Upper lobe of left lung (tissue), 6 donors: ENCODE results near the gene TUBB4B. TPM values are rescaled to one million over a fixed set of nuclear protein-coding genes. Genes with fewer than 3 reads are reported as not detected.

ENCODE experiments used
- ATAC-seq, 2 donors: fragments of 200-7000 bp; cut with Tn5 transposase; one replicate each; pipeline ENCODE4 v1.9.1; 2022; ENCODE audit warnings: mild to moderate bottlenecking in 2 of 2, moderate library complexity in 2 of 2; ENCODE audit not compliant: low FRiP score in 2 of 2
- DNase-seq, 2 donors: peaks; one replicate each; pipeline ENCODE4 v3.0.0-alpha.2; 2019 to 2020
- H3K27ac ChIP-seq, 4 donors: fragments of 200-600 bp; sonication (generic); one replicate each; pipeline ENCODE4 v1.5.1; 2016 to 2019
- H3K27me3 ChIP-seq, 4 donors: fragments of 200-600 bp; sonication (generic); one replicate each; pipeline ENCODE4 v1.5.1; 2017 to 2019
- H3K36me3 ChIP-seq, 4 donors: fragments of 200-600 bp; sonication (generic); one replicate each; pipeline ENCODE4 v1.5.1; 2016 to 2019
- H3K4me1 ChIP-seq, 4 donors: fragments of 200-600 bp; sonication (generic); one replicate each; pipeline ENCODE4 v1.5.1; 2018 to 2019
- H3K4me3 ChIP-seq, 4 donors: fragments of 200-600 bp; sonication (generic); one replicate each; pipeline ENCODE4 v1.5.1; 2017 to 2019; ENCODE audit warnings: mild to moderate bottlenecking in 2 of 4, moderate library complexity in 1 of 4
- H3K9me3 ChIP-seq, 4 donors: fragments of 200-600 bp; sonication (generic); one replicate each; pipeline ENCODE4 v1.5.1; 2018 to 2019
- CTCF ChIP-seq, 6 experiments: fragments of 450-650 bp in 4 of 6; fragments of 200-600 bp in 2 of 6; sonication (generic) in 2 of 6; IDR thresholded peaks; one replicate each; pipeline ENCODE4 v1.5.1; 2016 to 2019; ENCODE audit warnings: antibody characterized with exemption in 6 of 6
- EP300 ChIP-seq, 4 donors: sonication (generic); formaldehyde crosslinking; IDR thresholded peaks; one replicate each; pipeline ENCODE4 v1.5.1; 2017; ENCODE audit warnings: antibody characterized with exemption in 4 of 4, control low read depth in 2 of 4
- POLR2A ChIP-seq, 4 donors: fragments of 450-650 bp; IDR thresholded peaks; one replicate each; pipeline ENCODE4 v1.5.1; 2016 to 2017; ENCODE audit warnings: antibody characterized with exemption in 4 of 4, mild to moderate bottlenecking in 2 of 4
- POLR2AphosphoS5 ChIP-seq, 2 donors: sonication (generic); formaldehyde crosslinking; IDR thresholded peaks; one replicate each; pipeline ENCODE4 v1.5.1; 2017; ENCODE audit warnings: antibody characterized with exemption in 2 of 2
- WGBS, 2 donors: methylation state at CpG; one replicate each; pipeline ENCODE4 v1.1.5; 2017 to 2018; 5-methylcytosine and 5-hydroxymethylcytosine counted together
- total RNA-seq, 6 donors: library from RNA; depleted of rRNA in 4 of 6; stranded (reverse); fragments of >200 nt in 4 of 6; gene quantifications; one replicate each; pipeline versions ENCODE4 v1.1.0 to v1.2.1, GENCODE V29; 2016 to 2021
- donor health status: DM: no; HTN: no; CAD: no; lungs with moderate emphysema.
- donor health status: DM: no; HTN: yes; CAD: no; lungs with severe emphysema.

TUBB4B gene
- total RNA-seq, 6 donors from 2014 or later, result 120 to 539 (median 227) TPM

GRCh38 chr9:137206602-137207001, 34.5 kb upstream of the TUBB4B start:
- Histone ChIP-seq H3K9me3 (no peaks in the 10 kb centered on the region), H3K27me3 (no peaks in the 10 kb centered on the region), H3K4me1 (peaks cover 25 to 56% (median 40%) of the 10 kb centered on the region in 4 donors), H3K27ac (no peak overlapping the region), H3K4me3 (peak overlapping the region in 3 of 4 donors; percentile 87 to 96 (median 94)), H3K36me3 (peaks cover 0 to 21% (median 9%) of the 10 kb centered on the region in 4 donors)
- TF ChIP-seq EP300 (IDR thresholded peaks at IDR 0.05) (no peak), CTCF (IDR thresholded peaks at IDR 0.05) (no peak), POLR2A (IDR thresholded peaks at IDR 0.05) (no peak), POLR2AphosphoS5 (IDR thresholded peaks at IDR 0.05) (no peak)
- WGBS, 2 donors, result 74 to 76% methylated on average over 7 of the region's 7 CpGs
- no peak for DNase-seq
- ATAC-seq, result no peak

DNA sequence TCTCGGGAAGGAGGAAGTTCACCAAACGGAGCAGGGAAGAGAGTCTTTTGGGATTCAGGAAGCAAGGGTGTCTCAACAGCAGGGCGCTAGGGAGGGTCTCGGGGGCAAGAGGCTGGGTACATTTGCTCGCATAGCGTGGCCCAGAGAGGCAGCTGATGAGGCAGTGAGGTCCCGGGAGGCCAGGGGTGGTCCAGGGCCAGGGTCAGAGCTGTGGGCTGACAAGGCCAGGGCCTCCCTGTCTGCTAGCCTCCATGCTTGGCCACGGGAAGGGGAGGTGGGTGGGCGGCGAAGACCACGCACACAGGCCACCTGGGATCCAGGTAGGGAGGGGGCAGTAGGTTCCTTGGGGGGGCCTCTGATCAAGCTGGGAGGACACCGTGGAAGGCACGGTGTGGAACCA, 29.6 kb upstream of the TUBB4B start:
- no peak for TF ChIP-seq POLR2A (IDR thresholded peaks at IDR 0.05)
- no peak for TF ChIP-seq CTCF (IDR thresholded peaks at IDR 0.05)
- no peak for TF ChIP-seq EP300 (IDR thresholded peaks at IDR 0.05)
- no peak for TF ChIP-seq POLR2AphosphoS5 (IDR thresholded peaks at IDR 0.05)
- H3K27me3 ChIP-seq, result no peaks in the 10 kb centered on the region
- WGBS, 2 donors, result 76 to 88% methylated on average over 13 of the region's 13 CpGs
- peaks cover 0 to 49% (median 17%) of the 10 kb centered on the region in 4 donors for H3K36me3 ChIP-seq
- H3K27ac ChIP-seq, result no peak overlapping the region
- no peak overlapping the region for H3K4me3 ChIP-seq
- ATAC-seq (no peak), DNase-seq (peak in 1 of 2 donors; percentile 49)
- H3K9me3 ChIP-seq, result no peaks in the 10 kb centered on the region
- H3K4me1 ChIP-seq, result peaks cover 4 to 12% (median 7%) of the 10 kb centered on the region in 4 donors

GRCh38 chr9:137212520-137212919, 28.6 kb upstream of the TUBB4B start:
- TF ChIP-seq POLR2AphosphoS5 (IDR thresholded peaks at IDR 0.05), result no peak
- no peak for TF ChIP-seq EP300 (IDR thresholded peaks at IDR 0.05)
- no peak for TF ChIP-seq CTCF (IDR thresholded peaks at IDR 0.05)
- no peak for TF ChIP-seq POLR2A (IDR thresholded peaks at IDR 0.05)
- Histone ChIP-seq H3K4me1 (peaks cover 7 to 13% (median 9%) of the 10 kb centered on the region in 4 donors), H3K27ac (no peak overlapping the region), H3K27me3 (no peaks in the 10 kb centered on the region), H3K9me3 (no peaks in the 10 kb centered on the region), H3K36me3 (peaks cover 0 to 48% (median 17%) of the 10 kb centered on the region in 4 donors), H3K4me3 (no peak overlapping the region)
- DNase-seq (peak in 1 of 2 donors; percentile 70), ATAC-seq (no peak)
- WGBS, 2 donors, result 84 to 94% methylated on average over 7 to 20 of the region's 21 CpGs

GRCh38 chr9:137213160-137214060, 27.7 kb upstream of the TUBB4B start:
- ATAC-seq, result no peak
- Histone ChIP-seq H3K4me1 (peaks cover 16 to 19% (median 17%) of the 10 kb centered on the region in 4 donors), H3K36me3 (peaks cover 0 to 45% (median 17%) of the 10 kb centered on the region in 4 donors), H3K27ac (no peak overlapping the region), H3K27me3 (no peaks in the 10 kb centered on the region), H3K9me3 (no peaks in the 10 kb centered on the region), H3K4me3 (no peak overlapping the region)
- TF ChIP-seq CTCF (IDR thresholded peaks at IDR 0.05) (no peak), EP300 (IDR thresholded peaks at IDR 0.05) (no peak), POLR2AphosphoS5 (IDR thresholded peaks at IDR 0.05) (no peak), POLR2A (IDR thresholded peaks at IDR 0.05) (no peak)
- 92 to 93% methylated on average over 21 to 43 of the region's 49 CpGs for WGBS, 2 donors
- DNase-seq, result peak in 1 of 2 donors; percentile 78
